ENCODE data around the gene HMGB3.
"Not testable (repeated sequence)": the region's sequence is repeated elsewhere in the genome, so short reads cannot be mapped to it uniquely, and the experiment has no call there.

The HMGB3 gene

GRCh38 chrX:150980186-150980585 lies 2.9 kb upstream of the HMGB3 start:
- no peak for DNase-seq

- DNase-seq = no peak
These were observed 2.4 kb upstream of the HMGB3 start for GRCh38 chrX:150980711-150981110.

GRCh38 chrX:150982235-150982787 lies 824 bp upstream of the HMGB3 start:
- DNase-seq = no peak

- no peak for DNase-seq
These were observed 510 bp downstream of the HMGB3 start for GRCh38 chrX:150983521-150984168.

- DNase-seq = no peak
These were observed 1.2 kb downstream of the HMGB3 start for GRCh38 chrX:150984169-150984824.

- not testable (repeated sequence) for DNase-seq
These were observed 4.6 kb downstream of the HMGB3 start for GRCh38 chrX:150987687-150988086.

- no peak for DNase-seq
These were observed 6.3 kb downstream of the HMGB3 start for GRCh38 chrX:150989420-150989819.

- DNase-seq = no peak
These were observed 7.8 kb downstream of the HMGB3 start for GRCh38 chrX:150990910-150991309.

- no peak for DNase-seq
These were observed 17.8 kb downstream of the HMGB3 start for GRCh38 chrX:151000861-151001331.

GRCh38 chrX:151004085-151004484 lies 20.9 kb downstream of the HMGB3 start:
- DNase-seq = no peak

- DNase-seq = no peak
These were observed 23.4 kb downstream of the HMGB3 start for GRCh38 chrX:151006410-151007109.

GRCh38 chrX:151009582-151009981 lies 26.4 kb downstream of the HMGB3 start:
- no peak for DNase-seq

- DNase-seq = no peak
These were observed 30.1 kb downstream of the HMGB3 start for GRCh38 chrX:151013164-151013743.

- no peak for DNase-seq
These were observed 32.5 kb downstream of the HMGB3 start for GRCh38 chrX:151015684-151016083.

GRCh38 chrX:151019856-151020255 lies 36.7 kb downstream of the HMGB3 start:
- DNase-seq = no peak

GRCh38 chrX:151030845-151031244 lies 47.7 kb downstream of the HMGB3 start:
- no peak for DNase-seq

GRCh38 chrX:151031391-151031975 lies 48.3 kb downstream of the HMGB3 start:
- no peak for DNase-seq

- DNase-seq = no peak
These were observed 56.2 kb downstream of the HMGB3 start for GRCh38 chrX:151039351-151039750.
